Measurements from ENCODE around the gene SEC31A.

DNA sequence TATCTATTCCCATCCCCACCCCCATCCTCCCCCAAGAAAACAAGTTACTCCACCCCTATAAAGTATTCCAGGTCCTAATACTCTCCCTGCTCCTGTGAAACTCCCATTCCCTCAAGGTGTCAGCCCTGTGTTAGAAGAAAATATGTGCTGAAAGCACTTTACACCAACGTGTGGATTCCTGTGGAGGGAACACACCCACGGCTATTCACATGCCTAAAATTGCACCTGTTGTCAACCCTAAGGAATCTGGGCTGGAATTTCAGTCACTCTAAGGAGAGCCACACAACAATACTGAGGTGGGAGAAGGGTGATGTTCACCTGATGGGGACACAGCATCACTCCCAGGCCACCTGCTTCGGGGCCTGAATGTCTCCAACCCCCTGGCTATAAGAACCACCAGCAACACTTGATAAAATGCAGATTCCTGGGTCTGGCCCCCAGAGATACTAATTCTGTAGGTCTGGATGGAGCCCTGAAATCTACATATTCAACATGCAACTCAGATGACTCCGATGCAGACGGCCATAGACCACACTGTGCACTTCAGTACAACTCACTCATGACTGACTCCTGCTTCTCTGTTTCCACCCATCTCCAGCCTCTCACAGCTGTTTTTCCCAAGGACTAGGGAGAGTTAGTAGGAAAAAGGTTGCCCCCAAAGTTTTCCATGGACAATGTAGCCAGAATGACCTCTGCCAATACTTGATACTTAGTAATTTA, 108.2 kb downstream of the SEC31A start:
- TF ChIP-seq, protein P1, sequence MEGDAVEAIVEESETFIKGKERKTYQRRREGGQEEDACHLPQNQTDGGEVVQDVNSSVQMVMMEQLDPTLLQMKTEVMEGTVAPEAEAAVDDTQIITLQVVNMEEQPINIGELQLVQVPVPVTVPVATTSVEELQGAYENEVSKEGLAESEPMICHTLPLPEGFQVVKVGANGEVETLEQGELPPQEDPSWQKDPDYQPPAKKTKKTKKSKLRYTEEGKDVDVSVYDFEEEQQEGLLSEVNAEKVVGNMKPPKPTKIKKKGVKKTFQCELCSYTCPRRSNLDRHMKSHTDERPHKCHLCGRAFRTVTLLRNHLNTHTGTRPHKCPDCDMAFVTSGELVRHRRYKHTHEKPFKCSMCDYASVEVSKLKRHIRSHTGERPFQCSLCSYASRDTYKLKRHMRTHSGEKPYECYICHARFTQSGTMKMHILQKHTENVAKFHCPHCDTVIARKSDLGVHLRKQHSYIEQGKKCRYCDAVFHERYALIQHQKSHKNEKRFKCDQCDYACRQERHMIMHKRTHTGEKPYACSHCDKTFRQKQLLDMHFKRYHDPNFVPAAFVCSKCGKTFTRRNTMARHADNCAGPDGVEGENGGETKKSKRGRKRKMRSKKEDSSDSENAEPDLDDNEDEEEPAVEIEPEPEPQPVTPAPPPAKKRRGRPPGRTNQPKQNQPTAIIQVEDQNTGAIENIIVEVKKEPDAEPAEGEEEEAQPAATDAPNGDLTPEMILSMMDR (IDR thresholded peaks at IDR 0.05; ENCODE audit: low read depth, low read length): no peak
- TF ChIP-seq EZH2phosphoT487 (IDR thresholded peaks at IDR 0.05; ENCODE audit: low read depth): no peak

Data from OCI-LY3 (cell line).